Gastroesophageal sphincter (tissue), 3 donors: Measurements from ENCODE around the gene ZNF500.

Experiments
- CTCF ChIP-seq, 4 experiments: fragments of 200-600 bp in 2 of 4; fragments of 450-650 bp in 2 of 4; sonication (generic) in 1 of 4; IDR thresholded peaks; one replicate each; pipeline ENCODE4 v1.5.1; 2017 to 2019; ENCODE audit warnings: antibody characterized with exemption in 4 of 4, mild to moderate bottlenecking in 2 of 4, moderate library complexity in 2 of 4
- EP300 ChIP-seq: sonication (generic); formaldehyde crosslinking; IDR thresholded peaks from one replicate; pipeline ENCODE4 v1.6.1; 2017; ENCODE audit warnings: antibody characterized with exemption, mild to moderate bottlenecking
- POLR2A ChIP-seq, 2 donors: fragments of 450-650 bp; IDR thresholded peaks; one replicate each; pipeline ENCODE4 v1.6.1; 2017; ENCODE audit warnings: antibody characterized with exemption in 2 of 2, mild to moderate bottlenecking in 2 of 2, moderate library complexity in 1 of 2

GRCh38 chr16:4726616-4727015 is 40.3 kb downstream of the ZNF500 start:
- TF ChIP-seq POLR2A (IDR thresholded peaks at IDR 0.05) (no peak), CTCF (IDR thresholded peaks at IDR 0.05) (no peak), EP300 (no peak)
